ENCODE results near the gene DLGAP3.

- TF ChIP-seq POLR2A (IDR thresholded peaks at IDR 0.05; ENCODE audit: low read length) (no peak), GATA1 (IDR thresholded peaks at IDR 0.05; ENCODE audit: low read depth, low read length) (no peak)
These were observed 2.6 kb downstream of the DLGAP3 start for GRCh38 chr1:34926894-34927293.

Measured in erythroblast (primary cell).